K562 (cell line): ENCODE measurements around the gene LEO1. TPM values are rescaled to one million over a fixed set of nuclear protein-coding genes. Genes with fewer than 3 reads are reported as not detected.

ENCODE experiments used
- CBX5 ChIP-seq: IDR thresholded peaks from 2 replicates; pipeline ENCODE4 v1.6.1; 2014; ENCODE audit warnings: low read depth, borderline replicate concordance
- CBX8 ChIP-seq: fragments of 200-600 bp; sonication (generic); IDR thresholded peaks from 2 replicates; pipeline ENCODE4 v1.6.1; 2012; ENCODE audit warnings: borderline replicate concordance, mixed run types, low read depth, mild to moderate bottlenecking, moderate library complexity, mixed read lengths, low read length, control low read depth, inconsistent platforms; ENCODE audit not compliant: poor library complexity, severe bottlenecking; ENCODE audit errors: extremely low read depth
- IRF1 ChIP-seq: sonication (generic); formaldehyde crosslinking; IDR thresholded peaks from 2 replicates; pipeline ENCODE4 v1.8.0; 2022; ENCODE audit warnings: missing genetic modification reagents, mild to moderate bottlenecking, borderline replicate concordance
- JUNB ChIP-seq: fragments of 450-650 bp; formaldehyde crosslinking; conservative IDR thresholded peaks from 2 replicates; pipeline ENCODE4 v1.4.0; 2020; ENCODE audit warnings: mild to moderate bottlenecking
- KDM4B ChIP-seq, 2 experiments: fragments of 450-650 bp in 1 of 2; sonication (generic) in 1 of 2; IDR thresholded peaks; 2 replicates each; pipeline ENCODE4 v1.6.1; 2016 to 2017; ENCODE audit warnings: borderline replicate concordance in 2 of 2, antibody characterized with exemption in 1 of 2, low read depth in 1 of 2, mild to moderate bottlenecking in 1 of 2
- NFE2 ChIP-seq: IDR thresholded peaks from 2 replicates; pipeline ENCODE4 v1.6.1; 2014; ENCODE audit warnings: antibody characterized with exemption, low read depth
- NFXL1 ChIP-seq: fragments of 450-650 bp; formaldehyde crosslinking; IDR thresholded peaks from 2 replicates; pipeline ENCODE4 v1.4.0; 2021; ENCODE audit warnings: mild to moderate bottlenecking
- NR2C1 ChIP-seq, 2 experiments: fragments of 450-650 bp; IDR thresholded peaks; 2 replicates each; pipeline ENCODE4 v1.6.1; 2017; ENCODE audit warnings: mild to moderate bottlenecking in 2 of 2, antibody characterized with exemption in 1 of 2, inconsistent platforms in 1 of 2, missing compliant biosample characterization in 1 of 2, missing genetic modification characterization in 1 of 2
- NUFIP1 ChIP-seq: fragments of 450-650 bp; IDR thresholded peaks from 2 replicates; pipeline ENCODE4 v1.6.1; 2018; ENCODE audit not compliant: partially characterized antibody
- OTX1 ChIP-seq: fragments of 450-650 bp; formaldehyde crosslinking; IDR thresholded peaks from 2 replicates; pipeline ENCODE4 v1.4.0; 2022; ENCODE audit warnings: mild to moderate bottlenecking
- POU5F1 ChIP-seq: fragments of 150-350 bp; IDR thresholded peaks from 2 replicates; pipeline ENCODE4 v1.6.1; 2014; ENCODE audit warnings: borderline replicate concordance, low read length, low read depth, mild to moderate bottlenecking; ENCODE audit not compliant: partially characterized antibody
- RB1 ChIP-seq: fragments of 450-650 bp; IDR thresholded peaks from 2 replicates; pipeline ENCODE4 v1.6.1; 2017; ENCODE audit warnings: low read depth, mild to moderate bottlenecking
- RBM17 ChIP-seq: fragments of 200-400 bp; formaldehyde crosslinking; IDR thresholded peaks from 2 replicates; pipeline ENCODE4 v1.6.1; 2017; ENCODE audit warnings: low read depth, mild to moderate bottlenecking, low read length, borderline replicate concordance
- RUNX1 ChIP-seq: sonication (generic); IDR thresholded peaks from 2 replicates; pipeline ENCODE4 v1.6.1; 2016; ENCODE audit warnings: antibody characterized with exemption, low read depth
- SAFB2 ChIP-seq: fragments of 200-400 bp; formaldehyde crosslinking; IDR thresholded peaks from 2 replicates; pipeline ENCODE4 v1.6.1; 2018; ENCODE audit warnings: borderline replicate concordance, low read length, low read depth, moderate library complexity; ENCODE audit not compliant: severe bottlenecking
- SFPQ ChIP-seq: fragments of 200-400 bp; formaldehyde crosslinking; IDR thresholded peaks from 2 replicates; pipeline ENCODE4 v1.6.1; 2017; ENCODE audit warnings: mild to moderate bottlenecking, low read depth, low read length, moderate library complexity
- SNIP1 ChIP-seq: fragments of 450-650 bp; IDR thresholded peaks from 2 replicates; pipeline ENCODE4 v1.7.1; 2017; ENCODE audit warnings: low read depth, mild to moderate bottlenecking
- TAF15 ChIP-seq: fragments of 200-400 bp; formaldehyde crosslinking; IDR thresholded peaks from 2 replicates; pipeline ENCODE4 v1.6.1; 2017; ENCODE audit warnings: mild to moderate bottlenecking, low read depth, low read length, moderate library complexity
- TARDBP ChIP-seq: fragments of 450-650 bp; IDR thresholded peaks from 2 replicates; pipeline ENCODE4 v1.6.1; 2016
- ZFP36 ChIP-seq: fragments of 150-350 bp; IDR thresholded peaks from 2 replicates; pipeline ENCODE4 v1.6.1; 2018; ENCODE audit warnings: low read length, low read depth; ENCODE audit not compliant: partially characterized antibody
- ZNF175 ChIP-seq: fragments of 200-800 bp; sonication (Bioruptor generic); IDR thresholded peaks from 2 replicates; pipeline ENCODE4 v1.6.1; 2016; ENCODE audit warnings: low read depth, mild to moderate bottlenecking, missing genetic modification characterization, missing compliant biosample characterization
- ZNF589 ChIP-seq: fragments of 200-800 bp; sonication (Bioruptor generic); IDR thresholded peaks from 2 replicates; pipeline ENCODE4 v1.6.1; 2016; ENCODE audit warnings: low read depth, missing genetic modification characterization, missing compliant biosample characterization
- polyA plus RNA-seq, 8 experiments: library from polyadenylated mRNA; depleted of rRNA in 4 of 8; stranded (reverse) in 5 of 8; unstranded in 3 of 8; fragments of >200 nt; fragmentation: Nextera tagmentation in 2 of 8; fragmentation: Illumina TruSeq in 1 of 8; extraction: Ambion mirVana in 2 of 8; extraction: Trizol in 1 of 8; gene quantifications; 2 replicates each; pipeline versions ENCODE4 v1.2.1 to v1.2.3, GENCODE V29; 2011 to 2014; ENCODE audit warnings: inconsistent platforms in 1 of 8, missing spikeins in 1 of 8
- total RNA-seq, 7 experiments: library from RNA; depleted of rRNA in 6 of 7; stranded (reverse); fragments of >200 nt in 6 of 7; fragmentation: Illumina TruSeq in 2 of 7; extraction: Trizol in 2 of 7; gene quantifications; 2 replicates each; pipeline versions ENCODE4 v1.2.1 to v1.2.3, GENCODE V29; 2011 to 2021; ENCODE audit warnings: low replicate concordance in 1 of 7
- TF ChIP-seq, protein P1 (sequence below): fragments of 250-450 bp; sonication (Bioruptor Pico); IDR thresholded peaks from 2 replicates; pipeline ENCODE4 v1.5.0; 2020; ENCODE audit warnings: mild to moderate bottlenecking, borderline replicate concordance

Gene LEO1
- total and polyA plus RNA-seq, 9 of the 15 experiments (the other 6 are each of a cell fraction or from before 2014, with no cell fraction given): 8.4 to 48.3 (median 37.9) TPM

DNA sequence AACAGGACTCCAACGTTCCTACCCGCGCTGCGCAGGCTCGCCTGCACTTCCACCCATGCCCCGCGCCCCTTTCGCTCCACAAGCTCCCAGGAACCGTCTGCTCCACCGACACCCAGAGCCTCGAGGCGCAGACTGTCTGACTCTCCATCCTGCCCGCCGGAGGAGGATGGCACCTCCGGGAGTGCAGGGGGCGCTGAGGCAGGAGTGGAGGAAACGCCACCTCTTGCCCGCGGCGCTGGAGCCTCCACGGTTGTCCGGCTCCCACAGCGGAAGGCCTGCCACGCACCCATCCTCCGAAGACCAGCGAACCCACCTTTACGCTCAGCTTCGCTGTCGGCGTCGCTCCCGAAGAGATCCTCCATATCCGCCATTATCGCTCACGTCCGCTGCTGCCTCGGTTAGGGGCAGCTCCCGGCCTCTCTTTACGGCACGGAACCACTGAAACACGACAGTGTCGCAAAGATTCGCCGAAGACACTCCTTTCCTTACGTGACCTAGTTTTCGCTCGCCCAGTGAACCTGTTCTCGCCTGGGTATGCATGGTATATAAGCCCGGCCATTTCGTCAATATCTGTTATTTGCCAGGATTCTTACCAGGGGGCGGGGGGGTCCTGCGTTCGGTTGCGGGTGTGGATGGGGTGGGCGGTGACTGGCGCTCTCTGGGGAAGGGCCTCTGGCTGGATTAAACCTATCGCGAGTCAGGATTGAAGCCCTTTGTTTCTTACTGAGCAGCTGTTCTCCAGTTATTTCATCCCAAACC, at the start of gene LEO1 (continued):
- TF ChIP-seq JUNB (CRISPR knock-in tag) (no peak), RB1 (peak; percentile 59), RBM17 (no peak), IRF1 (CRISPR knock-in tag) (no peak), SFPQ (no peak), SNIP1 (peak; percentile 65; the same call in 1 of the 2 replicates), RUNX1 (no peak), ZFP36 (no peak), POU5F1 (no peak), ZNF589 (CRISPR knock-in tag) (no peak), OTX1 (no peak), NFXL1 (CRISPR knock-in tag) (no peak), TAF15 (no peak), SAFB2 (no peak), NUFIP1 (no peak), CBX8 (no peak), TARDBP (no peak), CBX5 (no peak), KDM4B (IDR thresholded peaks at IDR 0.05; ENCODE audit: borderline replicate concordance in 2 of 2, low read depth in 1 of 2) (0 out of 4 replicates have a peak, but pooled peaks of 1 of the 2 experiments have one; percentile 36), ZNF175 (CRISPR knock-in tag) (no peak), NFE2 (no peak), NR2C1 (IDR thresholded peaks at IDR 0.05) (0 out of 2 replicates have a peak, but pooled peaks have one; percentile 56), NR2C1 (tag; IDR thresholded peaks at IDR 0.05) (peak; percentile 17; the same call in 1 of the 2 replicates)
- TF ChIP-seq, protein P1, sequence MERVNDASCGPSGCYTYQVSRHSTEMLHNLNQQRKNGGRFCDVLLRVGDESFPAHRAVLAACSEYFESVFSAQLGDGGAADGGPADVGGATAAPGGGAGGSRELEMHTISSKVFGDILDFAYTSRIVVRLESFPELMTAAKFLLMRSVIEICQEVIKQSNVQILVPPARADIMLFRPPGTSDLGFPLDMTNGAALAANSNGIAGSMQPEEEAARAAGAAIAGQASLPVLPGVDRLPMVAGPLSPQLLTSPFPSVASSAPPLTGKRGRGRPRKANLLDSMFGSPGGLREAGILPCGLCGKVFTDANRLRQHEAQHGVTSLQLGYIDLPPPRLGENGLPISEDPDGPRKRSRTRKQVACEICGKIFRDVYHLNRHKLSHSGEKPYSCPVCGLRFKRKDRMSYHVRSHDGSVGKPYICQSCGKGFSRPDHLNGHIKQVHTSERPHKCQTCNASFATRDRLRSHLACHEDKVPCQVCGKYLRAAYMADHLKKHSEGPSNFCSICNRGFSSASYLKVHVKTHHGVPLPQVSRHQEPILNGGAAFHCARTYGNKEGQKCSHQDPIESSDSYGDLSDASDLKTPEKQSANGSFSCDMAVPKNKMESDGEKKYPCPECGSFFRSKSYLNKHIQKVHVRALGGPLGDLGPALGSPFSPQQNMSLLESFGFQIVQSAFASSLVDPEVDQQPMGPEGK (CRISPR knock-in tag): no peak
